GM18517 (cell line): ENCODE data around the gene MYCL.
"Not testable (repeated sequence)": the region's sequence is repeated elsewhere in the genome, so short reads cannot be mapped to it uniquely, and the experiment has no call there.

Experiments
- ATAC-seq: cut with Tn5 transposase; IDR thresholded peaks from one replicate; pipeline ENCODE4 v1.9.1; 2021; ENCODE audit warnings: mild to moderate bottlenecking, moderate library complexity; ENCODE audit not compliant: unreplicated experiment

MYCL gene

DNA sequence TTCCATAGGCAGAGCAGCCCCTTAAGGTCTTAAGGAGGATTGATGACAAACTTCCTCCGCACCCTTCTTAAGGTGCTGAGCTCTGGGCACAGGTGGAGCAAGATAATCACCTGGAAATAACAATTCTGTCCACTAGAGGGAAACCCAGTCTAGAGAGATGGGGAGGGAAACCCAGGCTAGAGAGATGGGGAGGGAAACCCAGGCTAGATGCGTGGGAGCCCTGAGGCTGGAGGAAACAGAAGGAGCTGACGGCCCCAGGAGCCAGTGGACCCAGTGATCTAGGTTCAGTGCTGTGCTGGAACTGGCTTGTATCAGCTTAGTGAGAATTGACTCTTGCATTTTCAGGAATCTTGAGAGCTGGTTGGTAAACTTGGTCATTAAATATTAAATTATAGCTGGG is 17.8 kb upstream of the MYCL start:
- ATAC-seq = no peak

DNA sequence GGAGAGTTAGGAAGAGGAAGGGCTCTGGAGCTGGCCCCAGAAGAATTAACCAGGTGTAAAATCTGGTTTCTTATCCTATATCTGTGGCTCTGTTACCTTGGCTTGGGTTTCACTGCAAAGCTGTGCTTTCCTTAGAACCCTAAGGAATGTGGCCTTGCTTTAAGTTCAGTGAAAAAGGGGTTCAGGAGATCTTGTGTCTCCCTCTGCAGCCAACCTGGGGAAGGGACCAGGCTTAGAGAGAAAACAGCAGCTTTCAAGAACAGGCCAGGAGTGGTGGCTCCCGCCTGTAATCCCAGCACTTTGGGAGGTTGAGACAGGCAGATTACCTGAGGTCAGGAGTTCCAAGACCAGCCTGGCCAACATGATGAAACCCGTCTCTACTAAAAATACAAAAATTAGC is 16.1 kb upstream of the MYCL start:
- no peak for ATAC-seq

DNA sequence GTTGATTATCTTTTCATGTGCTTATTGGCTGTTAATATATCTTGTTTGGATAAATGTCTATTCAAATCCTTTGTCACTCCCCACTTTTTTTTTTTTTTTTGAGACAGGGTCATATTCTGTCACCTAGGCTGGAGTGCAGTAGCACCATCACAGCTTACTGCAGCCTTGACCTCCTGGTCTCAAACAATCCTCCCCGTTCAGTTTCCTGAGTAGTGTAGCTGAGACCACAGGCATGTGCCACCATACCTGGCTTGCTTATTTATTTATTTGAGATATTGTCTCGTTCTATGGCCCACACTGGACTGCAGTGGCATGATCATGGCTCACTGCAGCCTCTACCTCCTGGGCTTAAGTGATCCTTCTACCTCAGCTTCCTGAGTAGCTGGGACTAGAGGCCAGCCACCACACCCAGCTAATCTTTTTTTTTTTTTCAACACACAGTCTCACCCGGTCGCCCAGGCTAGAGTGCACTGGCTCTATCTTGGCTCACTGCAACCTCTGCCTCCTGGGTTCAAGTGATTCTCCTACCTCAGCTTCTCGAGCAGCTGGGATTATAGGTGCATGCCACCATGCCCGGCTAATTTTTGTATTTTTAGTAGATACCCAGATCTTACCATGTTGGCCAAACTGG is 13.9 kb upstream of the MYCL start:
- no peak for ATAC-seq

DNA sequence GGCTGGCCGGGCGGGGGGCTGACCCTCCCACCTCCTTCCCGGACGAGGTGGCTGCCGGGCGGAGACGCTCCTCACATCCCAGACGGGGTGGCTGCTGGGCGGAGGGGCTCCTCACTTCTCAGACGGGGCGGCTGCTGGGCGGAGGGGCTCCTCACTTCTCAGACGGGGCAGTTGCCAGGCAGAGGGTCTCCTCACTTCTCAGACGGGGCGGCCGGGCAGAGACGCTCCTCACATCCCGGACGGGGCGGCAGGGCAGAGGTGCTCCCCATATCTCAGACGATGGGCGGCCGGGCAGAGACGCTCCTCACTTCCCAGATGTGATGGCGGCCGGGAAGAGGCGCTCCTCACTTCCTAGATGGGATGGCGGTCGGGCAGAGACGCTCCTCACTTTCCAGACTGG is 11.4 kb upstream of the MYCL start:
- ATAC-seq = not testable (repeated sequence)

DNA sequence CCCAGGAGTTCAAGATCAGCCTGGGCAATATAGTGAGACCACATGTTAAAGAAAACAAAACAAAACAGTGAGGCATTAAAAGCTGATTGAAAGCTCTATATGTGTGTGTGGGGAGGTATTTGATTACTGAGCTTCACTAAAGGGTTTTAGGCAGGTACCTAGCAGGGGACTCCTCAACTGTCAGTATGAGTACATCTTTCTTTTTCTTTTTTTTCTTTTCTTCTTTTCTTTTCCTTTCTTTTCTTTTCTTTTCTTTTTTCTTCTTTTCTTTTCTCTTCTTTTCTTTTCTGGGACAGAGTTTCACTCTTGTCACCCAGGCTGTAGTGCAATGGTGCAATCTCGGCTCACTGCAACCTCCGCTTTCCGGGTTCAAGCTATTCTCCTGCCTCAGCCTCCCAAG is 8.5 kb upstream of the MYCL start:
- ATAC-seq = no peak

DNA sequence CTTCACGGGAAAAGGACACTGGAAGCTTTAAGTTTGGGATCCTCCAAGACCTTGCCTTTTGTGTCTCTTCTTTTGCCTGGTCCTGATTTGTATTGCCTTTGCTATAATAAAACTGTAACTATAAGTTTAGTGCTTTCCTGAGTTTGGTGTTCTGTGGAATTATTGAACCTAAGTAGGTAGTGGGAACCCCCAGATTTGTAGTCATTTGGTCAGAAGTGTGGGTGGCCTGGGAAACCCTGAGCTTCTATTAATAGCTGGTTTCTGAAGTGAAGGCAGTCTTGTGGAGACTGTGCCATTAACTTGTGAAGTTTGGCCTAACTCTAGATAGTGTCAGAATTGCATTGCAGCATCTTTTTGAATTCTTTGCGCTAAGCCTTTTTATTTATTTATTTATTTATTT is 6.8 kb upstream of the MYCL start:
- ATAC-seq = no peak

DNA sequence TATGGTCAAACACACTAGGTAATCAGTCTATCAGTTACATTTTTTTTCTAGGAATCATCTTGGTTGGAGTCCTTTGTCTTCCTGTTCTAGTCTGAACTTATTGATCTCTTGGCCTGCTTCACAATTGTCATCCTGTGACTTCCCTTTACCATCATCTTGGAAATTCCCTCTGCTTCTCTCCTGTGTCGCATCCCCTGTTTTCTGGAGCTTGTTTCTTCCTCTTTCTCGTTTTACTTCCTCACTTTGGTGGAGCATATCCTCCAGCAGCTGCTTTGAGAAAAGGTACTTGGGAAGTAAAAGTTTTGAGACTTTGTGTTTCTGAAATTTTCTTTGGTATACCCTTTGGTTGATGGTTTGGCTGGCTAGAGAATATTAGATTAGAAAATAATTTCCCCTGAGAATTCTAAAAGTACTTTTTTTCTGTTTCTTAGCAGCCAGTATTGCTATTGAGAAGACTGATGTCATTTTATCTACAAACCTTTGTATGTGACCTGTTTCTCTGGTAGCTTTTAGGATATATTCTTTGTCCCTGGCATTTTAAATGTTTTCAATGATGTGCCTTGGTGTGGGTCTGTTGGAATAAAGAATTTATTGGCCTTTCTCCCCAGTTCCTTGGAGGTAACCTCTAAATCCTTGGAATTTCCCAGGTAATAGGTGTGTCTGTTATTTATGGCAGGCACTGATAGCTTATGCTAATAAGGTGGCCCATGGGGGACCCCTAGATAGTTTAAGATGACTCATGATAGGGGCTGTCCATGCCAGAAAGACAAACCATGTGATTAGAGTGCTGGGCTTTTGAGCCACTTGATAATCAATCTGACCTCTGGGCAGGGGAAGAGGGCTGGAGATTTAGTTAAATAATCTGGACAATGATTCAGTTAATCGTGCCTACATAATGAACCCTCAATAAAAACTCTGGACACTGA is 6.1 kb upstream of the MYCL start:
- no peak for ATAC-seq

DNA sequence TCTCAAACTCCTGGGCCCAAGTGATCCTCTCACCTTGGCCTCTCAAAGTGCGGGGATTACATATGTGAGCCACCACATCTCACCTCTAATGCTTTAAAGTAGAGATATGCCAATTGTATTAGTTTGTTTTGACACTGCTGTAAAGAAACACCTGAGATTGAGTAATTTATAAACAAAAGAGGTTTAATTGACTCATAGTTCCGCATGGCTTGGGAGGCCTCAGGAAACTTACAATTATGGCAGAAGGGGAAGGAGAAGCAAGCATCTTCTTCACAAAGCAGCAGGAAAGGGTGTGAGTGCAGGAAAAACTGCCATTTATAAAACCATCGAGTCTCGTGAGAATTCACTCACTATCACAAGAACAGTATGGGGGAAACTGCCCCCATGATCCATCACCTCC is 3.5 kb upstream of the MYCL start:
- ATAC-seq = no peak

DNA sequence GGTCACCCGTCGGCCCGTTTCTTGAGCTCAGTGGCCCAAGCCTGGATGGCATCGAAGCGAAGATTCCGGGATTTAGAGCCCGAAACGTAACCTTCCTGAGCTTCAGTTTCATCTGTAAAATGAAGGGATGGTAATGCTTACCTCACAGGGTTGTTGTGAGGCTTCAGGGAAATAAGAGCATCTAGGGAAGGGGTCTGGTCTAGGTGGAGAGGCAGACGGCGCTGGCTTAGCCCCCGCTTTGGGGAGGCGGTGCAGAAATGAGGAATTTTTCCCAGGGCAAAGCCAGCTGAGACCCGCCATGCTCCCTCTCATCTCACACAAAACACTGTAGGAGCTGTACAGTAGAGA is 717 bp upstream of the MYCL start:
- ATAC-seq = no peak

DNA sequence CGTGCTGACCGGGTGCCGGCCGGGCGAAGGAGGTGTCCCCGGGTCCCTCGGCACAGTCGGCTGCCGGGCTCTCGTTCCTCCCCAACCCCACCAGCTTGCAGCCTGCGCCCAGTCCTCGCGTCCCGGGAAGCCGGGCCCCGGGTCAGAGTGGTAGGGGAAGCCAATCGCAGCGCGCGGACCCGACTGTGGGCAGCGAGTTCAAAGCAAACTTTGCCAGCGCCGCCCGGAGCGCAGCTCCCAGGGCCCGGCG is 328 bp downstream of the MYCL start:
- ATAC-seq = no peak

DNA sequence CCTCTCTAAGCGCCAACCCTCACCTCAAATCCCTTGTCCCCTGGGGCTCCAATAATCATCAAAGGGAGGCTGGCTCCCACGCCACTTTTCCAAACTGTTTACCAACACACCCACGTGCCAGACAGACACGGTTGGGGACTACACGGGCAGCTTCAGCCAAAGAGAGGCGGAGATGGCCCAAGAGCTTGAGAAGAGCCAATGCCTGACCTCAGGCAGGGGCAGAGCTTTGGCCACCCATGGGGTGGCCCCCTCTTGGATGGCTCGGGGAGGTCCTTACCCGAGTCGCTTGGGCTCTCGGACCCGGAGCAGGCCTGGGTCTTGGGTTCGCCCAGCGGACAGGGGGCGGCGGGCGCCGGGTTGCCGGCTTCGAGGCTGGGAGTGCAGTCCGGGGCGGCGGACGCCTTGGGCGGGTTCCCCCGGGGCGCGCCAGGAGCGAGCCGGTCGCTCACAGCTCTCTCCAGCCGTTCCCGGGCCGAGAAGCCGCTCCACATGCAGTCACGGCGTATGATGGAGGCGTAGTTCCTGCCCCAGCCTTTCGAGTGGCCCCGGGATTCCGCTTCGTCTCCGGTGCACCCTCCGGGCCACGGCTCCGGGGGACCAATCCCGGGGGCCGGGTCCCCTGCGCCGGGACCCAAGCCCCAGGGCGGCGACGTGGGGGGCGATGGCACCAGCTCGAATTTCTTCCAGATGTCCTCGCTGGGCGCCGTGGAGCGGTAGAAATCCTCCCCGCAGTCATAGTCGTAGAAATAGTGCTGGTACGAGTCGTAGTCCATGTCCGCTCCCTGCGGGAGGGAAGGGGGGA is 854 bp downstream of the MYCL start:
- peak; percentile 5 for ATAC-seq

DNA sequence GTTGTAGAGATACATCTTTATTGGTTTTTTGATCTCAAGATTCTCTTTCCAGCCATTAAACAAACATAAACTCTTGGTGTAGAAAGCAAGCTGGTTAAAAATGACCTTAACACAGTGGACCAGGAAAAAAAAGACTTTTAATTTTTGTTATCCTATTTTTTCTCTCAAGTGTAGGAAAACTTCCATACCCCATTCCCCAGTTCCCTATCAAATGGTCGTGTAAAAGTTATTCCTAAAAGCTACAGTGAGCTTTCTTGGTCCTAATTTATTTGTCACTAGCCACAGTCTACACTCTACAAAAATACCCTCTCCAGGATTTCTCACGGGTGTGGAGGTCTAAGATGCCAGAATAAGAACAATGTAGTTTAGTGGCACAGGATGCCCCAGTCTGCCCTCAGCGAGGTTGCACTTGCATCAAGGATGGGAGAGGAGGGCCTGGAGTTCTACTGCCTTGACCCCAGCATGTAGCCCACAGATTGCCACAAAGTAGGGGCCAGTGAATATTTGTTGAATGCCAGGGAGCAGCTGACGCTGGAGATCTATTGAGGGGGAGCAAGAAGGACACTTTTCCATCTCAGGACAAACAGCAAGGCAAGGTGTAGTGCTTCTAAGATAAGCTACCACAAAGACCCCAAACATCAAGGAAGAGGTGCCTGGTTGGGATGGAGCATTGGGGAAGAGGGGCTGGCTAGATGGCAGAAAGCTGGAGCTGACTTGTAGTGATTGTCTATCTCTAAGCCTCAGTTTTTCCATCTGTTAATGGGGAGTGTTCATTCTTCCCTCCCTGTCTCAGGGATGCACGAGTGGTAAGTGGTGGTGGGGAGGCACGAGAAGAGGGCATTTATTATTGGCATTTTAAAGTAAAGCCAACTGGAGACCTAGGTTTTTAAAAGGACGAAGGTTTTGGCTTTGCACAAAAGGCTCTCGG is 1.8 kb downstream of the MYCL start:
- ATAC-seq = no peak

DNA sequence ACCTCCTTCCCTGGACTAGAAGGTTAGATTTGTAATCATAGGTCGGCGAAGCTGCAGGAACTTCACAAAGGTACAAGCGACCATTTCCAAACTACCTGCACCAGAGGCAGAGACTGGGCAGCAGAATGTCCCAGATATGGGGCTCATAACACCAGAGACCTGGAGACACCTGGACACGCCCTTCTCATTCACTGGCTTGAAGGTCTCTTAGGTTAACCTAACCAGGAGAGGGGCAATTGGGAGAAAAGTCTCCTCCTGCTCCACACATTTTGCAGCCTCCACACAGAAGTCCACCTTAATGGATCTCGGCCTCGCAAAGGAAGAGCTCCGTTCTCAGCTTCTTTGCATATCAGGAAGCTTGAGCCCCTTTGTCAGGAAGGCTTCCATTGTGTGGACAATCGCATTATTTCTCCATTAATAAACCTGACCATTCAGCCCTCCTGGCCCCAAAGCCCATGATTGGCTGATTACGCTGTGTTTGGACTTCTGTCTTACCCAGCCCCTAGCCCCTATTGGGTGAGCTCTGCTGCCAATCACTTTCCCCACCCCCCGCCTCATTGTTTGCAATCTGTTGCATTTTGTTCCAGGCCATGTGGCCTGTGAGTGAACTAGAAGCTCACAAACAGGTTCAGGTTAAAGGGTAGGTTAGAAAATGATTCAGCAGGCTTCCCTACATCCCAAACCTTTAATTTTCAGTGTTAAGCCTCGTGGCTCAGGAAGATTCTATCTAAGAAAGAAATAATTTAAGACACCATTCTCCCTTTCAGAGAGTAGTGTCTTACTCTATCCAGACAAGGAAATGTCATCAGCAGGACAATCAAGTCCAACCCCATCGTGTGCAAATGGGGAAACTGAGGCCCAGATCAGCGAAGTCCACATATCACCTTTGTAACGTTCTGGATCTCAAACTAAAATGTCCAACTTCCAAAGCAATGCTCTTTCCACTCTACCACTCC is 2.8 kb downstream of the MYCL start:
- ATAC-seq = no peak

DNA sequence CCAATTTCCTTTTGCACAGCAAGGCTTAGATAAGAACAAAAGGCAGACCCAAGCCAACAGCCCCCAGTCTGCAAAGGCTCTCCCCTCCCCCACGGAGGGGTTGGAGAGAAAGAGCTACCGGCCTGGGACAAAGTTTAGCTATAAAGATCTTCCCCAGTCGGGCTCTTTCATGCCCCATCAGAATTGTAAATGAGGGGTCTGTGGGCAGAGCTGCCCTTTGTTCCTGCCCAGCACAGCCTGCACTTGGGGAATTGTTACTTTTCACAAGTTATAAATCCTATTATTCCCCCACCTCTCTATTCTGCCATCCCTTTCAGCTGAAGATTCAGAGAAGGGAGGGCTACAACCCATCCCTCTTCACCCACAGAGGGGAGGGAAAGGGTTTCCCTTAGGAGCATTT is 3.5 kb downstream of the MYCL start:
- no peak for ATAC-seq

DNA sequence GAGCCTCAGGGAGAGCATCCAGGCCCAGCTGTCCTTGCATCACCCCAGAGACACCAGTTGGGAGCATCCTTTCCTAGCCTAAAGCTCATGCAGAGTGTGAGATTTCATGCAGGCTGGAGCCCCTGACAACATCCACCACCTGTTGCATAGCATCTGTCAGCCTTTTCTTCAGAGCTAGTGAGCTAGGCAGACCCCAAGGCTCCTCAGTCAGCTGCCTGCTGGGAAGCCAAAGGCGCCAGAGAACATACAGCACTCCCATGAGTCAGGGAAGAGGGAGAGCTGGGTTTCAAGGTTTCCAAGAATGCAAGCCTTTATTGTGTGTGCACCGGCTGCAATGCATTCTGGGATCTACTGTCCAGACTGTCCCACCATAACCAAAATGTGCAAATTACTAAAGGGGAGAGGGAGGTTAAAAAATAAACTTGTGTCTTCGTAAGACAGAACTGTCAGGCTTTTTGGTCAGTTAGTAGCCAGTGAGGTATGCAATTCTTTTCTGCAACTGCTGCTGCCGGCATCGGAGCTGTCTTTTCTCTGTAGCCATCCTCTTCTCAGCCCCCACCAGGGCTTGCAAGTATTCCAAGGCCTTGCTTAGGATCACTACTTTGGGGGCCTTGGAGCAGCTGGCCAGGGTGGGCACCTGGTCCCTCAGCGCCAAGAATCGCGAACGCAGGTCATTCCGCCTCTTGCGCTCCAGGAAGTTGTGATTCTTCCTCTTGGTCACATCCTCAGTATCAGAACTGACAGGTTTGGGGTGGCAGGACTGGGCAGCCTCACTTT is 4.6 kb downstream of the MYCL start:
- no peak for ATAC-seq

DNA sequence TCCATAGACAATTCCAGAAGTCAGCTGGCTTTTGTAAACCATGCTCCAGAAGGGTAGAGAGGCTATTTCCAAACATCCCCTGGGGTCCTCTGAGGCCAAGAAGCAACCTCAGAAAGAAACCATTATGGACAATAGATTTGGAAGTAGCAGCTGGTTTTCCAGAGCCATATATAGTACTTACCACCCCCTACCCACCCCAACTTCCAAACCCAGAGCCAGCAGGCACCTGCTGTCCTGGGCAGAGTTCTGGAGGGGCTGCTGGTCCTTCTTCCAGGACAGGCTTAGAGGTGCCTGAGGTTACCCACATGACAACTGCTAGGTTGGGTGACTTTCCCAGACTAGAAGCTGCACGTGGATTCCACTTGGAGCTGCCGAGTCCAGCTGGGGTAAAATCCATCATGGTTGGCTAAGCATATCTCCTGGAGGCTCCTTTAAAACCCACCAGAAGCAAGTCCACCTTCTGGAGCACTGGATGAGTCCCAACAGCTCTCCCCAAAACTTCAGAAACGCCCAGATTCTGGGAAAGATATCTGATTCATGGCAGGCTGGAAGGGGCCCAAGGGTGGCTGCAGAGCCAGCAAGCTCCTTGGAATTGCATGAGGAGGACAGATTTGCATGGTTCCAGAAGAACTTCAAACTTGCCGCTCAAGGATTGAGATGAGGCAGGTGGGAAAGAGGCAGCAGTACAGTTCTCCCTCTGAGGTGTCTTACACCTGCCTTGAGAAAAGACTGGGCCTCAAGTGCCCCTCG is 5.8 kb downstream of the MYCL start:
- no peak for ATAC-seq

DNA sequence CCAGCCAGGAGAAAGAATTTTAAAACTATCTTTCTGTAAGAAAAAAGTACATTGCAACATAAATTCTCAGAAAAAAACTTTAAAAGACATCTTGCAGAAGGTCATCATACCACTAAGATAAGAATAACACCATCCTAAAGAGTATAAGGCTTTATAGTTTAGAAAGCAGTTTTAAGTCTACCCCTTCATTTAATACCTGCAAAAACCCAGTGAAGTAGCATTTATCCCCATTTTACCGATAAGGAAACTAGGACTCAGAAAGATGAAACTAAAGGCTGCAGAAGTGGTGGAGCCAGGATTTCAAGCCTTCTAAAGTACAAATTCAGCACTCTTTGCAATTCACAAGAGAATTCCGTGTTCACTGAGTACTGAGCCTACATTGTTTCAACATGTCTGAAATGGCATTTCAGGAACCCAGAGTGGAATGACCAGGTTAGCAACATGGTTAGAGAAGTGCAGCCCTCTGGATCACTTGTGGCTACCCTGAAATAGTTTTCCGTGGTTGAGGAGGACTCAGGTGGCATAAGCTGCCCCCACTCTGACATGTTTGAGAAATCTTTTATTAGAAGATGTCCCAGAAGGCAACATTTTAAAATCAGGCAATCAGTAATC is 6.7 kb downstream of the MYCL start:
- no peak for ATAC-seq
